ENCODE data around the gene TANK. TPM values are rescaled to one million over a fixed set of nuclear protein-coding genes. Genes with fewer than 3 reads are reported as not detected.

TANK gene
- total and polyA plus RNA-seq, 2 of the 8 experiments (the other 6 are each of a cell fraction or from before 2014, with no cell fraction given), result 7.0 to 26.1 TPM

DNA sequence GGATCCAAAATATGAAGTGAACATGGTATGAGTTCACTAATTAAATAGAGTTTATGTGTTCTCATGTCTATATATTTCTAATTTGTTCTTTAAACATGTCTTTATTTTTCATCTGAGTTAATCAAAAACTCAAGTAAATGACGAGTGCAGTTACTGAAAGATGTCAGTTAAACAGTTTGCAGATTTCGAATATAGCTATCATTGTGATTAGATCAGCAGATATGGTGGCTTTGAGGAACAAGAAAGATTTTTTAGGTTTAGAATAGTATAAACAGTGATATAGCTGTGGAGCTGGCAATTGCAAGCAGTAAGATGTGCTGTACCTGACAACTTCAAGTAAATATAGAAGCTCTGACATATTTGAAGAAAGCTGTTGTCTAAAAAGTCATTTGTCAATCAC lies 49.7 kb downstream of the TANK start (continued):
- TF ChIP-seq CBX5 (IDR thresholded peaks at IDR 0.05; ENCODE audit: low read depth, low read length) (no peak), TAF1 (IDR thresholded peaks at IDR 0.05; ENCODE audit: low read depth, low read length) (no peak), YY1 (IDR thresholded peaks at IDR 0.05; ENCODE audit: low read depth, low read length) (no peak), SUZ12 (IDR thresholded peaks at IDR 0.05; ENCODE audit: low read length) (no peak), NRF1 (IDR thresholded peaks at IDR 0.05; ENCODE audit: low read depth, low read length) (no peak), EGR1 (IDR thresholded peaks at IDR 0.05; ENCODE audit: borderline replicate concordance, low read depth, low read length) (no peak), CREB1 (IDR thresholded peaks at IDR 0.05) (no peak)

All from H1 (cell line).